BJ (cell line): ENCODE data around the gene FAM209B. TPM values are rescaled to one million over a fixed set of nuclear protein-coding genes. Genes with fewer than 3 reads are reported as not detected.

Experiments
- CTCF ChIA-PET: fragments of 350-600 bp; formaldehyde crosslinking; extraction: SDS; loops from one replicate; lab custom pipeline; 2021; ENCODE audit warnings: antibody characterized with exemption, inconsistent platforms; lab: Yijun Ruan, JAX
- POLR2A ChIA-PET: fragments of 300-600 bp; sonication (Branson Sonifier 250); formaldehyde crosslinking; extraction: SDS; loops from one replicate; lab custom pipeline; 2021; ENCODE audit warnings: antibody characterized with exemption; lab: Charles Lee
- DNase-seq: peaks from one replicate; pipeline ENCODE4 v3.0.0-alpha.2; 2011; ENCODE audit warnings: low read depth
- H3K27me3 ChIP-seq: 2 replicates; pipeline ENCODE4 v1.6.0; 2011; ENCODE audit warnings: low read length; ENCODE audit not compliant: control insufficient read depth, insufficient read depth
- H3K36me3 ChIP-seq: 2 replicates; pipeline ENCODE4 v1.5.1; 2011; ENCODE audit warnings: low read length; ENCODE audit not compliant: control insufficient read depth, insufficient read depth
- H3K4me3 ChIP-seq: 2 replicates; pipeline ENCODE4 v1.5.1; 2011; ENCODE audit warnings: low read depth, mild to moderate bottlenecking, control low read depth, low read length
- polyA plus RNA-seq: library from polyadenylated mRNA; depleted of rRNA; stranded (reverse); fragments of >200 nt; gene quantifications from 2 replicates; pipeline ENCODE4 v1.2.3, GENCODE V29; 2011
- TF ChIP-seq, protein P1 (sequence below): IDR thresholded peaks from 2 replicates; pipeline ENCODE4 v1.5.1; 2011; ENCODE audit warnings: low read depth, mild to moderate bottlenecking, control low read depth, inconsistent platforms, low read length, moderate library complexity; ENCODE audit not compliant: insufficient read depth

The FAM209B gene
- polyA plus RNA-seq, 1 experiment = not detected

DNA sequence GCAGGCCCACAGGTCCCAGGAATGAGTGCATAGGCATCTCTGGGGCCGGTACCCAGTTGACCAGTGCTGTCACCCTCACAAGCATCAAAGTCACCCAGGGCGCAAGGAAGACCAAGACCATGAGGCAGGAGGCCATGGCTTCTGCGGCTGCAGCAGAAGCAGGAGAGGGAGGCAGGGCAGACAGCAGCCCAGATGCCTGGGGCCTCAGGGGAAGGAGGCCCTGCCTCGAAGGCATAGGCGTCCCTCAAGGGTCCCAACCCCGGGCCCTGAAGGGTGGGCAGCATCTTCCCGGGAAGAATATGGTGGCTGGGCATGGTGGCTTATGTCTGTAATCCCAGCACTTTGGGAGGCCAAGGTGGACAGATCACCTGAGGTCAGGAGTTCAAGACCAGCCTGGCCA lies 5.5 kb upstream of the FAM209B start:
- H3K36me3 ChIP-seq = no peaks in the 10 kb centered on the region
- ChIA-PET CTCF (no interaction called here), POLR2A (no interaction called here)
- TF ChIP-seq, protein P1, sequence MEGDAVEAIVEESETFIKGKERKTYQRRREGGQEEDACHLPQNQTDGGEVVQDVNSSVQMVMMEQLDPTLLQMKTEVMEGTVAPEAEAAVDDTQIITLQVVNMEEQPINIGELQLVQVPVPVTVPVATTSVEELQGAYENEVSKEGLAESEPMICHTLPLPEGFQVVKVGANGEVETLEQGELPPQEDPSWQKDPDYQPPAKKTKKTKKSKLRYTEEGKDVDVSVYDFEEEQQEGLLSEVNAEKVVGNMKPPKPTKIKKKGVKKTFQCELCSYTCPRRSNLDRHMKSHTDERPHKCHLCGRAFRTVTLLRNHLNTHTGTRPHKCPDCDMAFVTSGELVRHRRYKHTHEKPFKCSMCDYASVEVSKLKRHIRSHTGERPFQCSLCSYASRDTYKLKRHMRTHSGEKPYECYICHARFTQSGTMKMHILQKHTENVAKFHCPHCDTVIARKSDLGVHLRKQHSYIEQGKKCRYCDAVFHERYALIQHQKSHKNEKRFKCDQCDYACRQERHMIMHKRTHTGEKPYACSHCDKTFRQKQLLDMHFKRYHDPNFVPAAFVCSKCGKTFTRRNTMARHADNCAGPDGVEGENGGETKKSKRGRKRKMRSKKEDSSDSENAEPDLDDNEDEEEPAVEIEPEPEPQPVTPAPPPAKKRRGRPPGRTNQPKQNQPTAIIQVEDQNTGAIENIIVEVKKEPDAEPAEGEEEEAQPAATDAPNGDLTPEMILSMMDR = no peak
- no peaks in the 10 kb centered on the region for H3K27me3 ChIP-seq
- no peak for DNase-seq
- no peak overlapping the region for H3K4me3 ChIP-seq

DNA sequence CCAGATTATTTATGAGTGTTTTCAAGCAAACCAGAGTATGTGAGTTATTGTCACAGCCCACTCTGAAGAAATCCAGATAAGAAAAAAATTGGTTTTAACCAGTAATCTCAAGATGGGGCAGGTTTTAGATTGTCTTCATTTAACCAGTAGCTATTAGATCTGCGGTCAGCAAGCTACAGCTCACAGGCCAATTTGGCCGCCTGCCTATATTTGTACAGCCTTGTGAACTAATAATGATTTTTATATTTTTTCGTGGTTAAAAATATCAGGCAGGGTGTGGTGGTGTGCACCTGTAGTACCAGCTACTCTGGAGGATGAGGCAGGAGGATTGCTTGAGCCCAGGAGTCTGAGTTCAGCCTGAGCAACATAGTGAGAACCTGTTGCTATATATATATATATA lies 5.0 kb downstream of the FAM209B start:
- no peak for DNase-seq
- Histone ChIP-seq H3K4me3 (no peak overlapping the region), H3K36me3 (no peaks in the 10 kb centered on the region), H3K27me3 (no peaks in the 10 kb centered on the region)
- ChIA-PET CTCF (interaction anchor here (1.0 to 2.8 kb wide), 2 partner anchors 8 to 12 kb away, joined by 3 to 17 read pairs; no protein-coding TSS in a partner anchor), POLR2A (no interaction called here)
- TF ChIP-seq, protein P1 = no peak

DNA sequence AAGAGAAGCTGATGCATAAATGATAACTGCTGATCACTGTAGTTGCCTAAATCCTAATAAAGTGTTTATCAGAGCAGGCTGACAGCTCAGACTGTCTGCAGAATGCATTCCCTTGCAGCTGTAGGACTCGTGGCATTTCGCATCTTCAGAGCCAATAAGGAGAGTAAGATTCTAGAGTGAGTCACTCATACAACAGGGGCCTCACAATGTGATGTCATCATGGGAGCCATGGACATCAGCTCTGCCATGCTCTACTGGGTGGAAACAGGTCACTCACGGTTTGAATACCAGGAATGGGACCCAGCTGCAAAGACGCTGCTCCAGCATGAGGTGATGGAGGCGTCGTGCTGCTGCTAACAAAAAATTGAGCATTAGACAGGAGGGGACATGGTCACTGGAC lies 7.4 kb downstream of the FAM209B start:
- Histone ChIP-seq H3K27me3 (no peaks in the 10 kb centered on the region), H3K36me3 (no peaks in the 10 kb centered on the region), H3K4me3 (no peak overlapping the region)
- CTCF ChIA-PET = interaction anchor here (1.9 kb wide), 1 partner anchor 10 kb away, joined by 8 read pairs; no protein-coding TSS in a partner anchor
- POLR2A ChIA-PET = no interaction called here
- TF ChIP-seq, protein P1 = no peak
- DNase-seq = no peak

GRCh38 chr20:56542489-56543030 lies 9.5 kb downstream of the FAM209B start:
- TF ChIP-seq, protein P1 = no peak
- Histone ChIP-seq H3K27me3 (no peaks in the 10 kb centered on the region), H3K4me3 (no peak overlapping the region), H3K36me3 (no peaks in the 10 kb centered on the region)
- ChIA-PET POLR2A (no interaction called here), CTCF (interaction anchor here (1.3 kb wide), 1 partner anchor 8 kb away, joined by 5 read pairs; no protein-coding TSS in a partner anchor)
- no peak for DNase-seq

DNA sequence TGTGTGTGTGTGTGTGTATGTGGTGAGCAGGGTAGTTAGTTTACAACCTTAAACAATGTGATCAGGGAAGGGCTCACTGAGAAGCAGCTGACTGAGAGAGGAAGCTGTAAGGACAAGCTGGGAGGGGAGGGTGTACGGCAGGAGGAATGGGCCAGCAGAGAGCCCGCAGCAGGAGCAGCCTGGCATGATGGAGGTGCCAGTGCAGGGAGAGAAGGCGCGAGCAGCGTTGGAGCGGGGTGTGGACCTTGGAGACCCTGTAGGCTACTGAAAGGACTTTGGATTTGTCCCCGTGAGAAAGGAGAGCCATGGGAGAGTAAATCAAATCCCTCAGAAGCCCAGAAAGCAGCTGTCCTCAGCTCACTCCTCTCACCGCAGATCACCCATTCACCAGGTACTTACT lies 18.5 kb downstream of the FAM209B start:
- POLR2A ChIA-PET = no interaction called here
- DNase-seq = no peak
- no peaks in the 10 kb centered on the region for H3K36me3 ChIP-seq
- TF ChIP-seq, protein P1 = no peak
- H3K4me3 ChIP-seq = no peak overlapping the region
- CTCF ChIA-PET = interaction anchor here (0.6 to 3.6 kb wide), 27 partner anchors 9 to 798 kb away, joined by 3 to 45 read pairs (median 6); partner anchors contain the start of gene TFAP2C
- H3K27me3 ChIP-seq = no peaks in the 10 kb centered on the region
